ENCODE results near the gene FGF14.

- TF ChIP-seq CTCF (IDR thresholded peaks at IDR 0.05) = no peak
- no peak for TF ChIP-seq ZFX (IDR thresholded peaks at IDR 0.05; ENCODE audit: borderline replicate concordance)
Observed at GRCh38 chr13:102145750-102146149, 256.1 kb downstream of the FGF14 start.

Measured in 22Rv1 (cell line).